CD1c-positive myeloid dendritic cell (primary cell): ENCODE data around the gene CTAG2.
"Not testable (repeated sequence)": the region's sequence is repeated elsewhere in the genome, so short reads cannot be mapped to it uniquely, and the experiment has no call there.

ENCODE experiments used
- DNase-seq: peaks from one replicate; pipeline ENCODE4 v3.0.0-alpha.2; 2016; ENCODE audit errors: extremely low spot score

Gene CTAG2

GRCh38 chrX:154648931-154649330, 4.4 kb downstream of the CTAG2 start:
- no peak for DNase-seq

GRCh38 chrX:154645745-154646378, 7.5 kb downstream of the CTAG2 start:
- DNase-seq, result not testable (repeated sequence)

GRCh38 chrX:154643708-154644107, 9.7 kb downstream of the CTAG2 start:
- DNase-seq, result not testable (repeated sequence)

- DNase-seq, result not testable (repeated sequence)
Observed at GRCh38 chrX:154641740-154642139, 11.6 kb downstream of the CTAG2 start.

- DNase-seq, result not testable (repeated sequence)
Observed at GRCh38 chrX:154633661-154634060, 19.7 kb downstream of the CTAG2 start.

GRCh38 chrX:154630949-154631348, 22.4 kb downstream of the CTAG2 start:
- not testable (repeated sequence) for DNase-seq

- not testable (repeated sequence) for DNase-seq
Observed at GRCh38 chrX:154628960-154629359, 24.4 kb downstream of the CTAG2 start.

GRCh38 chrX:154620767-154621414, 32.5 kb downstream of the CTAG2 start:
- DNase-seq, result not testable (repeated sequence)

GRCh38 chrX:154619182-154619581, 34.2 kb downstream of the CTAG2 start, which contains the start of gene CTAG1B:
Gene CTAG1B, minus strand, starts transcription at chrX:154619282. Its CDS starts 64 bp downstream, at chrX:154619218.
- not testable (repeated sequence) for DNase-seq

GRCh38 chrX:154613586-154613985, 39.8 kb downstream of the CTAG2 start:
- DNase-seq, result not testable (repeated sequence)

- DNase-seq, result not testable (repeated sequence)
Observed at GRCh38 chrX:154611146-154611545, 42.2 kb downstream of the CTAG2 start.

- not testable (repeated sequence) for DNase-seq
Observed at GRCh38 chrX:154608823-154609222, 44.6 kb downstream of the CTAG2 start.

GRCh38 chrX:154607976-154608375, 45.4 kb downstream of the CTAG2 start:
- DNase-seq, result not testable (repeated sequence)

- DNase-seq, result no peak
Observed at GRCh38 chrX:154607370-154607769, 46.0 kb downstream of the CTAG2 start.

- no peak for DNase-seq
Observed at GRCh38 chrX:154605566-154605965, 47.8 kb downstream of the CTAG2 start.

GRCh38 chrX:154603438-154604430, 49.6 kb downstream of the CTAG2 start:
- DNase-seq, result peak; percentile 6

- DNase-seq, result no peak
Observed at GRCh38 chrX:154602766-154603437, 50.5 kb downstream of the CTAG2 start.

GRCh38 chrX:154602226-154602625, 51.2 kb downstream of the CTAG2 start:
- DNase-seq, result no peak
